ENCODE results near the gene KXD1. TPM values are rescaled to one million over a fixed set of nuclear protein-coding genes. Genes with fewer than 3 reads are reported as not detected.

KXD1 gene
- total and polyA plus RNA-seq, 10 of the 15 experiments (the other 5 are each of a cell fraction or from before 2014, with no cell fraction given) = 27.5 to 209 (median 129) TPM

DNA sequence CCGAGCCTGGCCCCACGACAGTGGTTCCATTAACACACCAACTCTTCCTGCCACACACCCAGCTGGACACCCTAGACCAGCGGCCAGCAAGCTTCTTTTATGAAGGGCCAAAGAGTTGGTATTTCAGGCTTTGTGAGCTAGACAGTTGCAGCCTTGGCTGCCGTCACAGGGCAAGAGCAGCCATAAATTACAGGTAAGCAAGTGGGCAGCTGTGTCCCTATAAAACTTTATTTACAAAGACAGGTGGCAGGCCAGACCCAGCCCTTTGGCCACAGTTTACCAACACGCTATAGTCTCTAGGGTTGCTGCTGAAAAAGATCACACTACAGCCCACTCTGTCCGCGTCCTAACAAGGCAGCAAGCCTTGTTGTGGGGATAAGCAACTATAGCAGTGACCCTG lies 49.1 kb upstream of the KXD1 start:
- intact Hi-C loops (cut with micrococcal nuclease; ENCODE audit: unreplicated experiment) (loop anchor here (5.0 kb wide), 1 partner anchor 36 kb away; no protein-coding TSS in a partner anchor), in situ Hi-C loops (cut with MboI) (no loop called here)
- Histone ChIP-seq H2AFZ (ENCODE audit: control insufficient read depth, low read depth, low read length) (no peak overlapping the region), H3K4me2 (ENCODE audit: control insufficient read depth, insufficient read depth) (no peak overlapping the region), H3K4me3 (no peak overlapping the region), H3K4me1 (ENCODE audit: control insufficient read depth, insufficient read depth, low read length) (peaks cover 20% of the 10 kb centered on the region), H3K9ac (ENCODE audit: control insufficient read depth, insufficient read depth, low read length) (no peak overlapping the region), H3K27ac (ENCODE audit: control insufficient read depth, insufficient read depth) (no peak overlapping the region), H3K9me3 (replicated peaks; ENCODE audit: control insufficient read depth, insufficient read depth, low read length) (no peaks in the 10 kb centered on the region), H3K79me2 (ENCODE audit: control insufficient read depth, insufficient read depth, low read length) (peaks cover 80% of the 10 kb centered on the region), H3K36me3 (ENCODE audit: control insufficient read depth in 2 of 2, insufficient read depth in 2 of 2, low read length in 1 of 2) (peaks cover 0 to 4% of the 10 kb centered on the region in 2 experiments; a peak in 3 of 4 replicates), H4K20me1 (ENCODE audit: control insufficient read depth, insufficient read depth) (peaks cover 24% of the 10 kb centered on the region), H3K27me3 (replicated peaks in 1 of 2; ENCODE audit: control insufficient read depth in 2 of 2, insufficient read depth in 2 of 2, low read length in 1 of 2) (no peaks in the 10 kb centered on the region)
- no TSS peak for BruUV-seq (replicated peaks)
- FAIRE-seq = no peak
- DNase-seq (ENCODE audit: low read depth, low spot score) = no peak
- no peak for TF ChIP-seq KLF5 (IDR thresholded peaks at IDR 0.05; ENCODE audit: partially characterized antibody)
- TF ChIP-seq, protein P1, sequence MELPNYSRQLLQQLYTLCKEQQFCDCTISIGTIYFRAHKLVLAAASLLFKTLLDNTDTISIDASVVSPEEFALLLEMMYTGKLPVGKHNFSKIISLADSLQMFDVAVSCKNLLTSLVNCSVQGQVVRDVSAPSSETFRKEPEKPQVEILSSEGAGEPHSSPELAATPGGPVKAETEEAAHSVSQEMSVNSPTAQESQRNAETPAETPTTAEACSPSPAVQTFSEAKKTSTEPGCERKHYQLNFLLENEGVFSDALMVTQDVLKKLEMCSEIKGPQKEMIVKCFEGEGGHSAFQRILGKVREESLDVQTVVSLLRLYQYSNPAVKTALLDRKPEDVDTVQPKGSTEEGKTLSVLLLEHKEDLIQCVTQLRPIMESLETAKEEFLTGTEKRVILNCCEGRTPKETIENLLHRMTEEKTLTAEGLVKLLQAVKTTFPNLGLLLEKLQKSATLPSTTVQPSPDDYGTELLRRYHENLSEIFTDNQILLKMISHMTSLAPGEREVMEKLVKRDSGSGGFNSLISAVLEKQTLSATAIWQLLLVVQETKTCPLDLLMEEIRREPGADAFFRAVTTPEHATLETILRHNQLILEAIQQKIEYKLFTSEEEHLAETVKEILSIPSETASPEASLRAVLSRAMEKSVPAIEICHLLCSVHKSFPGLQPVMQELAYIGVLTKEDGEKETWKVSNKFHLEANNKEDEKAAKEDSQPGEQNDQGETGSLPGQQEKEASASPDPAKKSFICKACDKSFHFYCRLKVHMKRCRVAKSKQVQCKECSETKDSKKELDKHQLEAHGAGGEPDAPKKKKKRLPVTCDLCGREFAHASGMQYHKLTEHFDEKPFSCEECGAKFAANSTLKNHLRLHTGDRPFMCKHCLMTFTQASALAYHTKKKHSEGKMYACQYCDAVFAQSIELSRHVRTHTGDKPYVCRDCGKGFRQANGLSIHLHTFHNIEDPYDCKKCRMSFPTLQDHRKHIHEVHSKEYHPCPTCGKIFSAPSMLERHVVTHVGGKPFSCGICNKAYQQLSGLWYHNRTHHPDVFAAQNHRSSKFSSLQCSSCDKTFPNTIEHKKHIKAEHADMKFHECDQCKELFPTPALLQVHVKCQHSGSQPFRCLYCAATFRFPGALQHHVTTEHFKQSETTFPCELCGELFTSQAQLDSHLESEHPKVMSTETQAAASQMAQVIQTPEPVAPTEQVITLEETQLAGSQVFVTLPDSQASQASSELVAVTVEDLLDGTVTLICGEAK (IDR thresholded peaks at IDR 0.05; ENCODE audit: borderline replicate concordance) = peak; percentile 39; the same call in 1 of the 2 replicates
- RAD21 ChIA-PET (ENCODE audit: unreplicated experiment) = no interaction called here
- 98% methylated on average over 7 of the region's 7 CpGs for WGBS (ENCODE audit: insufficient coverage, insufficient replicate concordance, low lambda C conversion rate, missing lambda C conversion rate)
- CTCF ChIA-PET = no interaction called here
- POLR2A ChIA-PET = interaction anchor here (0.5 kb wide), 1 partner anchor 138 kb away, joined by 3 read pairs; no protein-coding TSS in a partner anchor
- ATAC-seq = no peak
- SMC1A ChIA-PET (ENCODE audit: uncharacterized antibody, unreplicated experiment) = no interaction called here
